ENCODE data around the gene PRRX1.

PRRX1 gene

GRCh38 chr1:170692866-170693575 lies 29.1 kb downstream of the PRRX1 start:
- DNase-seq, result no peak

DNA sequence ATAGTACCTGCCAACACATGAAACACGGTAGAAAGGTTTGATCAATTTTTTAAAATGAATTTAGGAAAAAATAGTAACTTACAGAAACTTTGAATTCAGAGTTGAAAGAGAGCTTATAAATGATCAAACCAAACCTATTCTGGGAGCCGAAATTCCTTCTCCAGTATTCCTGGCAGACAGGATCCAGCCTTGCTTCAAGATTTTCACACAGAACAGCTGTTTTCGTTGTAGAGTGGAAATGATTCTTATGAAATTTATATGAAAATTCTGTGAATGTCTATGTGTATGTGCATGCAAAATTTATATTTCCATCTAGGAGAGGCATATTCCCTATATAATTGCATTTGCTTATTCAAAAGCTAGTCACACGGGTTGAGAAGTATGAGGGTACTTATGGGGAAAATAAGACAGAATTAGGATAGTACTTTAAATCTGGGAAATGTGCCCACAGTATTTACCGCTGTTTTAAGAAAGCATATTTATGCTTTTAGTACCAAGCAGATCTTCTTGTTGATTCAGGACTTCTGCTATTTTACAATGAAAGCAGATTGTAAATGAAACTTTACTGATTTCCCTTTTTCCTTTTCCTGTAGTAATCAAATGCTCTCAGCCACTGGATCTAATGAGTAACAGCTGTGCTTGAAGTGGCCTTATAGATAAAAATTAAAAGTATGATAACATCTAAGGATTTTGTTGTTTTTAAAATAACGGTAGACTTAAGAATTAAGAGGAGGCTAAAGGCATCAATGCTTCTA lies 30.4 kb downstream of the PRRX1 start:
- no peak for DNase-seq

DNA sequence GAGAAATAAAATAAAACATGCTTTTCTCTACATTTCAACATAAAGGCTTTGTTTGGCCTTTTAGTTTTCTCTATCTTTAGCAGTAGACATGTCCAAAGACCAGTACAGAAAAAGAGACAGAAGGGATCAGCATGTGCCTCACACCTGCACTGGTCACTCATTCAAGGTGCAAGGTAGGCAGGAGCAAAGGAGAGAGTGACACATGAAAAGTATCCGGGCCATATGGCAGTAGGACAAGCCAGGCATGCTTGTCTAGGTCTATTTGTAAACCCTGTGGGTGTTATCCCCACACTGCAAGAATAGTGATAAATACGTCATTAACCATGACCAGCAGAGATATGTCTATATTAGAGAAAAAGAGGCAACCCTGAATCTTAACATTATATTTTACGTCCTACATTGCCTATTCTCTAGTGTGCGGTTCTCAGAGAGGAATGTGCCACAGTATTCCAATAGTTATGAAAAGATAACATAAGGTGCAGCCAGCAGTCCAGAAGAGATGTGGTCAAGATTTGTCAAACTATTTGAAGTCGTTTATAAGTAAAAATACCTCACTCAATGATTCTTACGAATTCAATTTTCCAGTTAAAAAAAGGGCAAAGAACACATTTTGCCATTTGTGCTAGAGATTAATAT lies 32.1 kb downstream of the PRRX1 start:
- no peak for DNase-seq

GRCh38 chr1:170696591-170697290 lies 32.8 kb downstream of the PRRX1 start:
- DNase-seq, result no peak

- no peak for DNase-seq
These were observed 33.4 kb downstream of the PRRX1 start for GRCh38 chr1:170697316-170697715.

GRCh38 chr1:170698301-170699275 lies 34.7 kb downstream of the PRRX1 start:
- DNase-seq, result no peak

DNA sequence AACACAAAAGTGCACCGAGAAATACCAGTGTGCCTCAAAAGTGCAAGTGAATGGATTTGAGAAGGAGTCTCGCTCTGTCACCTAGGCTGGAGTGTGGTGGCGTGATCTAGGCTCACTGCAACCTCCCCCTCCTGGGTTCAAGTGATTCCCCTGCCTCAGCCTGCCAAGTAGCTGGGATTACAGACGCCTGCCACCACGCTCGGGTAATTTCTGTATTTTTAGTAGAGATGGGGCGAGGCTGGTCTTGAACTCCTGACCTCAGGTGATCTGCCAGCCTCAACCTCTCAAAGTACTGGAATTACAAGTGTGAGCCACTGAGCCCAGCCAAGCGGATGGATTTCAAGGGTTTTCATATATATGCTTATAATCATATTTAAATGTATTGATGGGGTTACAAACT lies 35.8 kb downstream of the PRRX1 start:
- DNase-seq, result no peak

- DNase-seq, result peak; percentile 41
These were observed 37.1 kb downstream of the PRRX1 start for GRCh38 chr1:170700842-170701615.

- no peak for DNase-seq
These were observed 38.0 kb downstream of the PRRX1 start for GRCh38 chr1:170701962-170702361.

GRCh38 chr1:170703591-170703990 lies 39.7 kb downstream of the PRRX1 start:
- no peak for DNase-seq

- DNase-seq, result no peak
These were observed 40.3 kb downstream of the PRRX1 start for GRCh38 chr1:170704256-170704655.

- DNase-seq, result no peak
These were observed 42.0 kb downstream of the PRRX1 start for GRCh38 chr1:170705981-170706380.

- no peak for DNase-seq
These were observed 43.2 kb downstream of the PRRX1 start for GRCh38 chr1:170707117-170707516.

DNA sequence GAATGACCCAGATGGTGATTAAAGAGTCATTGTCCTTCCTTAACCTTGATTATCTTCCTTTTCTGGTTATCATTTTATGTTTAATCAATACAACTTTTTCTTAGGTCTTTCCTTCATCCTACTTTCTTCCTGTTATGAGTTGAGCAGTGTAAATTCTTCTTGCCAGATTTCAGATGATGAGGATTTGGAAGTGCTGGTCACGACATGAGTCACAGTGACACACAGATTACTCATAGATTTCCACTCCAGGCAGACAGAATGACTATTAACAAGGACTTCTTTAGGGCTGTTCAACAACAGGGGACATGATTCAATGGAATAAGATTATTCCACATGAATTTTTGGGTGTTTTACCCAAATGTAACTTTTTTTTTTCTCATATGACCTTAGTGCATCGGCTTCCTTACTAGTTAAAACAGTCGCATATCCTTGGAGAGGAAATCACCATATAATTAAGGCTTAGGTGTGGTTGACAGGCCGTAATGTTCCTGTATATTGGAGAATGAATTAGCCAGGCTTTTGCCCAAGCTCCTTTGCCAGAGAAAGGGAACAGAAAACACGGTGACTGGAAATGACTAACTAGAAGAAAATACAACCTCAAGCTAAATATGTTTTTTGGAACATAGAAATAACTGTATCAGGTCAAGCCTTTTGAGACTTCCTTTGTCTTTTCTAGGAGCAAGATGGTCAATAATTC lies 44.2 kb downstream of the PRRX1 start:
- peak; percentile 87 for DNase-seq

GRCh38 chr1:170711682-170712081 lies 47.8 kb downstream of the PRRX1 start:
- no peak for DNase-seq

- DNase-seq, result no peak
These were observed 50.2 kb downstream of the PRRX1 start for GRCh38 chr1:170714163-170714562.

DNA sequence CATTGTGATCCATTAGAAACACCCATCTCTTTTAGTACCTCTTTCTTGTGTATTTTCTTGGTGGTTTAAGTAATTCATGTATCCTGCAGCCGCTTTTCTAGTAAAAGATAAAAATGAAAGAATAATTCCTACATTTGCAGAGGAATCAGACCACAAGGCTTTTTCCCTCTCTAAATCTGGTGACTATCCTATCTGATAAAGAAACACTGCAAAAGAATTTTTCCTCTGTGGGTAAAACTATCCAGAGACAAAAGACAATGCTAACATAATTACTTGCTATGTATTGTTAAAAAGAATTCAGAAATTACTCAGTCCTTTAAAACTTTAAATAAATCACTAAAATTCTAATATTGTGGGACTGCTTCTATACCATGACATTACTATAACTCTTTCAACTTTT lies 51.0 kb downstream of the PRRX1 start:
- no peak for DNase-seq

GRCh38 chr1:170716835-170717429 lies 53.0 kb downstream of the PRRX1 start:
- DNase-seq, result no peak

DNA sequence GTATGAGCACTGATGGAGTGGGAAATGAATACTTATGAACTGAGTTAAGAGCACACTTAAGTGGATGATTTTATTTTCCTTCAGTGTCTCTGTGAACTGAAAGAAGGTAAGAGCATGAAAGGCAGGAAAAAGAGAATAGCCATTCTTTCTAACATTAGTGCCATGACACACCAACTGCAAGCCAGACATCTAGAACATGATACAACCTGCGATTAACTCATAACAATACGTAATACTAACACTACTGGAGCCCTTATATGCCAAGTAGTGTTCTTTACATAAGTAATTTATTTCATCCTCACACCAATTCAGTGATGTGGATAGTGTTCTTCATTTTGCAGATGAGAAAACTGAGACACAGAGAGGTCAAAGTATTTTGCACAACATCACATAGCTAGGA lies 56.7 kb downstream of the PRRX1 start:
- DNase-seq, result no peak

DNA sequence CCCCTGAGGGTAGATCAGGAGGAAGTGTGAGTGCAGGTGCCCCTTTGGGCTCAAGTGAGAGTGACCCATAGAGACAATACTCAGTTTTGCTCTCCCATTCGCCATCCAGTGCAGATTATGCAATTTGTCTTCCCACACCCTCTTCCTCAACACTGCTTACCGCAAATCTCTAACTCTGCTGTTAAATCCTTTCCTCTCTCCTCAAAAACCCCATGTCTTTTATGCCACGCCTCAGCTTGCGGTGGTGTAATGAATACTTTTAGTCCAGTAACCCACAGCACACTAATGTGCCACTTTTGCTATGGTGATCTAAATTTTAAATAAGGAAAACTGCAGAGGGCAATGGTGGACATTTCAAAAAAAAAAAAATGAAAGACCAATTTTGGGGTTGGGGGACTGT lies 57.7 kb downstream of the PRRX1 start:
- no peak for DNase-seq
